Measurements from ENCODE around the gene SCGN.

Gene SCGN

DNA sequence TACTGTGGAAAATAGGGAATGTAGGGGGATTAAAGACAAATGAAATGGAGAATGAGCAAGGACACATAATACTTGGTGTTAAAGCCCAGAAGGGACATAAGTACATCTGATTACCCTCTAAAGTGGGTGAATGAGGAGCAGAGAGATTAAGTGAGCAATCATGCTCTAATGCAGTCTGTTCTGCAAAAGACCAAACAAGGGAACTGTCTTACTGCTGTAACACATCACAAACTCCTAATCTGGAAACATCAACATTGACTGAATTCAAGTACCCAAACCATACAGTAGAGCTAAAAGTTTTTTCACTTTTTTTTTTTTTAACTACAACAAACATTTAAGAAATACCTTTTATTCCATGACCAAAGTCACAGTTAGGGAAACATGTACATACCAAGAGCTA, 83.2 kb downstream of the SCGN start:
- Histone ChIP-seq H4K20me1 (ENCODE audit: insufficient read depth, low read length, poor library complexity, severe bottlenecking) (no peaks in the 10 kb centered on the region), H3F3A (ENCODE audit: low read depth) (no peaks in the 10 kb centered on the region), H3K4me1 (ENCODE audit: insufficient read depth, low read length, poor library complexity, severe bottlenecking) (no peaks in the 10 kb centered on the region), H3K9me3 (ENCODE audit: insufficient read depth, low read depth, low read length) (peaks cover 14% of the 10 kb centered on the region; the same call in 1 of the 2 replicates), H3K36me3 (ENCODE audit: insufficient read depth, low read length) (no peaks in the 10 kb centered on the region), H3K27me3 (ENCODE audit: insufficient read depth, low read length, poor library complexity, severe bottlenecking) (peaks cover 6% of the 10 kb centered on the region), H2AFZ (ENCODE audit: low read length) (no peak overlapping the region), H3K4me3 (ENCODE audit: low read length, poor library complexity, severe bottlenecking) (no peak overlapping the region), H3K9ac (ENCODE audit: low read depth, low read length, poor library complexity, severe bottlenecking) (no peak overlapping the region), H3K9me2 (replicated peaks; ENCODE audit: low read depth, low read length) (no peaks in the 10 kb centered on the region), H3K4me2 (ENCODE audit: low read depth, low read length, poor library complexity, severe bottlenecking) (no peak overlapping the region), H3K79me2 (ENCODE audit: insufficient read depth, low read length) (no peaks in the 10 kb centered on the region)
- TF ChIP-seq, protein P1, sequence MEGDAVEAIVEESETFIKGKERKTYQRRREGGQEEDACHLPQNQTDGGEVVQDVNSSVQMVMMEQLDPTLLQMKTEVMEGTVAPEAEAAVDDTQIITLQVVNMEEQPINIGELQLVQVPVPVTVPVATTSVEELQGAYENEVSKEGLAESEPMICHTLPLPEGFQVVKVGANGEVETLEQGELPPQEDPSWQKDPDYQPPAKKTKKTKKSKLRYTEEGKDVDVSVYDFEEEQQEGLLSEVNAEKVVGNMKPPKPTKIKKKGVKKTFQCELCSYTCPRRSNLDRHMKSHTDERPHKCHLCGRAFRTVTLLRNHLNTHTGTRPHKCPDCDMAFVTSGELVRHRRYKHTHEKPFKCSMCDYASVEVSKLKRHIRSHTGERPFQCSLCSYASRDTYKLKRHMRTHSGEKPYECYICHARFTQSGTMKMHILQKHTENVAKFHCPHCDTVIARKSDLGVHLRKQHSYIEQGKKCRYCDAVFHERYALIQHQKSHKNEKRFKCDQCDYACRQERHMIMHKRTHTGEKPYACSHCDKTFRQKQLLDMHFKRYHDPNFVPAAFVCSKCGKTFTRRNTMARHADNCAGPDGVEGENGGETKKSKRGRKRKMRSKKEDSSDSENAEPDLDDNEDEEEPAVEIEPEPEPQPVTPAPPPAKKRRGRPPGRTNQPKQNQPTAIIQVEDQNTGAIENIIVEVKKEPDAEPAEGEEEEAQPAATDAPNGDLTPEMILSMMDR (conservative IDR thresholded peaks at IDR 0.05; ENCODE audit: low read length) = no peak
- no peak for TF ChIP-seq EZH2phosphoT487 (IDR thresholded peaks at IDR 0.05; ENCODE audit: borderline replicate concordance)

DNA sequence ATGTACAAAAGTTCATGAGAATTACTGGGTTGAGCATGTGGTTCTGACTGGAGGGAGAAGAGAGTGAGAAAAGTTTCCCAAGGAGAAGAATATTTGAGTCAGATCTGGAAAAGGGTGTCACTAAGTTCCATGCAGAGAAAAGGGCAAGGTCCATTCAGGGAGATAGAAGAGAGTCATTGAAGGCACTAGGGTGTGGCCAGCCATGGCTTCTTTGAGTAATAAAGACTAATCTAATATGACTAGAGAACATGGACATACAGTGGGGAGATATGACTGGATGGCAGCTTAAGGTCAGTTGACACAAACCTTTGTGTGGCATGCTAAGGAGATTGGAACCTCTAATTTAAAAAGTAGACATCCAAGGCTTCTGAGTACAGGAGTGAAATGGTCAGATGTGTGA, 91.9 kb downstream of the SCGN start:
- H3K9ac ChIP-seq (ENCODE audit: low read depth, low read length, poor library complexity, severe bottlenecking) = no peak overlapping the region
- no peaks in the 10 kb centered on the region for H3K4me1 ChIP-seq (ENCODE audit: insufficient read depth, low read length, poor library complexity, severe bottlenecking)
- H3K9me3 ChIP-seq (ENCODE audit: insufficient read depth, low read depth, low read length) = no peaks in the 10 kb centered on the region
- H3F3A ChIP-seq (ENCODE audit: low read depth) = no peaks in the 10 kb centered on the region
- H3K4me2 ChIP-seq (ENCODE audit: low read depth, low read length, poor library complexity, severe bottlenecking) = no peak overlapping the region
- no peaks in the 10 kb centered on the region for H3K36me3 ChIP-seq (ENCODE audit: insufficient read depth, low read length)
- H3K9me2 ChIP-seq (replicated peaks; ENCODE audit: low read depth, low read length) = no peaks in the 10 kb centered on the region
- no peak overlapping the region for H2AFZ ChIP-seq (ENCODE audit: low read length)
- no peaks in the 10 kb centered on the region for H3K27me3 ChIP-seq (ENCODE audit: insufficient read depth, low read length, poor library complexity, severe bottlenecking)
- no peaks in the 10 kb centered on the region for H3K79me2 ChIP-seq (ENCODE audit: insufficient read depth, low read length)
- no peaks in the 10 kb centered on the region for H4K20me1 ChIP-seq (ENCODE audit: insufficient read depth, low read length, poor library complexity, severe bottlenecking)
- H3K4me3 ChIP-seq (ENCODE audit: low read length, poor library complexity, severe bottlenecking) = no peak overlapping the region
- TF ChIP-seq, protein P1 (conservative IDR thresholded peaks at IDR 0.05; ENCODE audit: low read length) = no peak
- no peak for TF ChIP-seq EZH2phosphoT487 (IDR thresholded peaks at IDR 0.05; ENCODE audit: borderline replicate concordance)

DNA sequence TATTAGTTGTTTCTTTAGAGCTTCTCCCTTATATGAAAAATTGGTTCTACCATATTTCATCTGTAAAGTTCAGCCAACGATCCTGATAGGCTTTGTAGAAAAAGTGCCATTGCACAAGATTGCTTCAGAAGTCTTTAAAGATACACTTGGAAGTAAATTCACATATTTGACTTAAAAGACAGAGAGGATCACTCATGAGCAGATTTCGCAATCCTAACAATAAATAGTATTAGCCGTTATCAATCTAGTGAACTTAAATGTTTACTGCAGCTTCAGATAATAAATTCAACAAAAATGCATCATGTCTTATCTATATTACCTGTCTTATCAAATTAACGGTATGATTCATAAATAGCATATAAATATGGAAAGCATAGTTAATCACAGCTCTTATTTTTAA, 93.8 kb downstream of the SCGN start:
- Histone ChIP-seq H2AFZ (ENCODE audit: low read length) (no peak overlapping the region), H3K27me3 (ENCODE audit: insufficient read depth, low read length, poor library complexity, severe bottlenecking) (no peaks in the 10 kb centered on the region), H3K9ac (ENCODE audit: low read depth, low read length, poor library complexity, severe bottlenecking) (no peak overlapping the region), H4K20me1 (ENCODE audit: insufficient read depth, low read length, poor library complexity, severe bottlenecking) (no peaks in the 10 kb centered on the region), H3K9me3 (ENCODE audit: insufficient read depth, low read depth, low read length) (no peaks in the 10 kb centered on the region), H3F3A (ENCODE audit: low read depth) (no peaks in the 10 kb centered on the region), H3K36me3 (ENCODE audit: insufficient read depth, low read length) (no peaks in the 10 kb centered on the region), H3K4me3 (ENCODE audit: low read length, poor library complexity, severe bottlenecking) (no peak overlapping the region), H3K9me2 (replicated peaks; ENCODE audit: low read depth, low read length) (no peaks in the 10 kb centered on the region), H3K79me2 (ENCODE audit: insufficient read depth, low read length) (no peaks in the 10 kb centered on the region), H3K4me2 (ENCODE audit: low read depth, low read length, poor library complexity, severe bottlenecking) (no peak overlapping the region), H3K4me1 (ENCODE audit: insufficient read depth, low read length, poor library complexity, severe bottlenecking) (no peaks in the 10 kb centered on the region)
- TF ChIP-seq, protein P1 (conservative IDR thresholded peaks at IDR 0.05; ENCODE audit: low read length) = no peak
- TF ChIP-seq EZH2phosphoT487 (IDR thresholded peaks at IDR 0.05; ENCODE audit: borderline replicate concordance) = no peak

Measured in Loucy (cell line).